KG1 (cell line): ENCODE measurements around the gene ODAD3.
"Not testable (repeated sequence)": the region's sequence is repeated elsewhere in the genome, so short reads cannot be mapped to it uniquely, and the experiment has no call there.

Experiments
- DNase-seq: peaks from one replicate; lab custom pipeline; 2025; lab: John Stamatoyannopoulos, UW

Gene ODAD3

GRCh38 chr19:11460207-11460606 lies 25.3 kb upstream of the ODAD3 start:
- no peak for DNase-seq

GRCh38 chr19:11458912-11459311 lies 24.0 kb upstream of the ODAD3 start:
- DNase-seq = not testable (repeated sequence)

- no peak for DNase-seq
These were observed 23.4 kb upstream of the ODAD3 start for GRCh38 chr19:11458236-11458900.

- DNase-seq = no peak
These were observed 22.9 kb upstream of the ODAD3 start for GRCh38 chr19:11457831-11458230.

GRCh38 chr19:11457115-11457514 lies 22.2 kb upstream of the ODAD3 start:
- DNase-seq = no peak

GRCh38 chr19:11456659-11457058 lies 21.7 kb upstream of the ODAD3 start:
- no peak for DNase-seq

- DNase-seq = not testable (repeated sequence)
These were observed 20.3 kb upstream of the ODAD3 start for GRCh38 chr19:11455233-11455554.

- DNase-seq = no peak
These were observed 18.8 kb upstream of the ODAD3 start for GRCh38 chr19:11453468-11454341.

- no peak for DNase-seq
These were observed 17.8 kb upstream of the ODAD3 start for GRCh38 chr19:11452620-11453310.

- DNase-seq = no peak
These were observed 17.1 kb upstream of the ODAD3 start for GRCh38 chr19:11451871-11452619.

- no peak for DNase-seq
These were observed 16.5 kb upstream of the ODAD3 start for GRCh38 chr19:11451327-11451870.

GRCh38 chr19:11450570-11451326 lies 15.8 kb upstream of the ODAD3 start:
- DNase-seq = no peak

- no peak for DNase-seq
These were observed 14.1 kb upstream of the ODAD3 start for GRCh38 chr19:11448923-11449554.

- no peak for DNase-seq
These were observed 13.5 kb upstream of the ODAD3 start for GRCh38 chr19:11448410-11448809.

GRCh38 chr19:11447347-11448262 lies 12.7 kb upstream of the ODAD3 start:
- DNase-seq = no peak

- DNase-seq = no peak
These were observed 11.9 kb upstream of the ODAD3 start for GRCh38 chr19:11446652-11447301.

GRCh38 chr19:11446271-11446651 lies 11.3 kb upstream of the ODAD3 start:
- DNase-seq = no peak

- no peak for DNase-seq
These were observed 10.2 kb upstream of the ODAD3 start for GRCh38 chr19:11445141-11445540.

- no peak for DNase-seq
These were observed 9.1 kb upstream of the ODAD3 start for GRCh38 chr19:11444059-11444458.
